Stimulated activated CD4-positive, alpha-beta T cell treated with anti-CD3 and anti-CD28 coated beads, Interleukin-1b, Interleukin-23, amount 100 ng/mL, for 1 hour (primary cell): ENCODE measurements around the gene STMN3.
A peak's percentile ranks its signal among the peaks of the same experiment; 100 is the strongest.

Experiments
- DNase-seq, 2 donors: peaks; one replicate each; pipeline ENCODE4 v3.0.0-alpha.2; 2020; ENCODE audit warnings: low read depth in 2 of 2

Gene STMN3

DNA sequence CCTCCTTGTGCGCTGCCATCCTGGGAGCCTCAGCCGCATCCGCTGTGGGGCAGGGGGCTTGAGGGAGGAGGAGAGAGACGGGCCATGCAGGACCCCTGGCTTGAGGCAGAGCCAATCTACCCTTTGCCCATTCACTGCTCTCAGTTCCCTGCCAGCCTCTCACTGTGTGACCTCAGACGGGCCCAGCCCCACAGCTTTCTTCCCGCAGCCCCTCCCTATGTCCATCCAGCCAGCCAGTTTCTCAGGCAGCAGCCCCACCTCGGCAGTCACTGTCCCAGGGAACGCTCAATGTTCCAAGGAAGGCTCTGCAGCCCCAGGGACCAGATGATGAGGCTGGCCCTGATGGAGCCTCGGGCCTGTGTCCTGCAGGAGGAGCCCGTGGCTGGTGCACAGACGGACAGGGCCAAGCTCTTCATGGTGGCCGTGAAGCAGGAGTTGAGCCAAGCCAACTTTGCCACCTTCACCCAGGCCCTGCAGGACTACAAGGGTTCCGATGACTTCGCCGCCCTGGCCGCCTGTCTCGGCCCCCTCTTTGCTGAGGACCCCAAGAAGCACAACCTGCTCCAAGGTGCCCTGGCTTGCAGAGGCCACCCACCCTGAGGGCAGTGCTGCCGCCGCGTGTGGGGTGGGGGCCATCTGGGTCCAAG, 39.3 kb upstream of the STMN3 start:
- DNase-seq: no peak

GRCh38 chr20:63691711-63692435, 38.6 kb upstream of the STMN3 start:
- DNase-seq: no peak

DNA sequence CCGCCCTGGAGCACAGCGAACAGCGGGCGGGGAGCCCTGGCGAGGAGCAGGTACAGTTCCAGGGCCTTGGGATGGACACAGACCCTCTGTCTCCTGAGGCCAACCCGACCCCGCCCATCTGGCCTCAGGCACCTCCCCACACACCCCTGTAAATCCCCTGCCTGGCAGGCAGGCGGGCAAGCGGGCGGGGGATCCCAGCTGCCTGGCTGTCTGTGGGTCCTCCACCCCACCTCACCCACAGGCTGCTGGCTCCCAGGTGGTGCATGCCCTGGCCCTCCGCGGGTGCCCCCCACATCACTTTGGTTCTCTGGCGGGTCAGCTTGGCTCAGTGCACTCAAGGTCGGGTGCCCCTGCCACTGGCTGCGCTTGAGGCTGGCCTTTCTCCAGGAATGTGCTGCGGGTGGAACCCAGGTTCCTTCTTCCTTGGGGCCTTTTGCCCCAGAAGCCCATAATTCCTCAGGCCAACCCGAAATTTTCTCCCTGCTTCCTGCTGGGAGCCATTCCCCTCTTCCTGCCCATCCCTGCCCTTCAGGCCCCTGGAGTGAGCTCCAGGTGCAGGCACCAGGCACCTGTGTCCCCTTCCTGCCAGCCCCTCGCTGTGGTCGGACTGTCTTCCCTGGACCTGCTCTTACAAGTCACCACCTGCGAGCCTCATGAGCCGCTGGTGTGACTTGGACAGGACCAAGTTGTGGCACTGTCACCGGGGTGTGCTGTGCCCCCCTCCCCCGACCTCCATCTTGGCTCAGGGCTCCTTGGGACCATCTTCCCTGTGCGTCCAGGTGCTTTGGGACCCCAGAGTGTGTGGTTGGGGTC, 37.9 kb upstream of the STMN3 start:
- no peak for DNase-seq

- DNase-seq: no peak
Measured at GRCh38 chr20:63690003-63690897, 37.0 kb upstream of the STMN3 start.

DNA sequence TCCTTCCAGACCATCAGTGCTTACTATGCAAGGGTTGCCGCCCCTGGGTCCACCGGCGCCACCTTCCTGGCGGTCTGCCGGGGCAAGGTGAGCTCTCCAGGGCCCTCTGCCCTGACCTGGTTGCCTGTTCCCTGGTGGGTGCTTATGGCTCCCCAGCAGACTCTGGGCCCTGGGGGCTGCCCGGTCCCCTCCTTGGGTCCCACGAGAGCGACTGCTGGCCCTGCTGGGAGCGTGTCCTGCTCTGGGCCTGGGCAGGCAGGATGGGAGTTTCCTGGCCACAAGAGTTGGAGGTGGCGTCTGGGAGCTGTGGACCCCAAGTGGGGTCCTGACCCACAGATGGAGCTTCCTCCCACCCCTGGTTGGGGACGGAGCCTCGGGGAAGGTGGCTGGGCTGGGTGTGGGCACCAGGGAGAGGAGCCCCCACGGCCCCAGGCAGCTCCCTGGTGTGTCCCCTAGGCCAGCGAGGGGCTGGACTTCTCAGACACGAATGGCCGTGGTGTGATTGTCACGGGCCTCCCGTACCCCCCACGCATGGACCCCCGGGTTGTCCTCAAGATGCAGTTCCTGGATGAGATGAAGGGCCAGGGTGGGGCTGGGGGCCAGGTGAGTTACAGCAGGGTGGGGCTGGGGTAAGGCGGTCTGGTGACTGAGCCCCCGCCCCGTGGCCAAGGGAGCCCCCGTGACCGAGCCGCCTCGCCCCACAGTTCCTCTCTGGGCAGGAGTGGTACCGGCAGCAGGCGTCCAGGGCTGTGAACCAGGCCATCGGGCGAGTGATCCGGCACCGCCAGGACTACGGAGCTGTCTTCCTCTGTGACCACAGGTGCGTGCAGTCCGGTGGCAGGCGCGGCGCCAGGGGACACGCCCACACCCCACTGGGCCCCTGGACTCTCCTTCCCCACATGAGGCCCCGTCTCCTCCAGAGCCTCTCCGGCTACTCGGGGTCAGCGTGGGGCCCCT, 36.1 kb upstream of the STMN3 start:
- DNase-seq: no peak

GRCh38 chr20:63688228-63689045, 35.2 kb upstream of the STMN3 start:
- no peak for DNase-seq

GRCh38 chr20:63687419-63688178, 34.4 kb upstream of the STMN3 start:
- no peak for DNase-seq

DNA sequence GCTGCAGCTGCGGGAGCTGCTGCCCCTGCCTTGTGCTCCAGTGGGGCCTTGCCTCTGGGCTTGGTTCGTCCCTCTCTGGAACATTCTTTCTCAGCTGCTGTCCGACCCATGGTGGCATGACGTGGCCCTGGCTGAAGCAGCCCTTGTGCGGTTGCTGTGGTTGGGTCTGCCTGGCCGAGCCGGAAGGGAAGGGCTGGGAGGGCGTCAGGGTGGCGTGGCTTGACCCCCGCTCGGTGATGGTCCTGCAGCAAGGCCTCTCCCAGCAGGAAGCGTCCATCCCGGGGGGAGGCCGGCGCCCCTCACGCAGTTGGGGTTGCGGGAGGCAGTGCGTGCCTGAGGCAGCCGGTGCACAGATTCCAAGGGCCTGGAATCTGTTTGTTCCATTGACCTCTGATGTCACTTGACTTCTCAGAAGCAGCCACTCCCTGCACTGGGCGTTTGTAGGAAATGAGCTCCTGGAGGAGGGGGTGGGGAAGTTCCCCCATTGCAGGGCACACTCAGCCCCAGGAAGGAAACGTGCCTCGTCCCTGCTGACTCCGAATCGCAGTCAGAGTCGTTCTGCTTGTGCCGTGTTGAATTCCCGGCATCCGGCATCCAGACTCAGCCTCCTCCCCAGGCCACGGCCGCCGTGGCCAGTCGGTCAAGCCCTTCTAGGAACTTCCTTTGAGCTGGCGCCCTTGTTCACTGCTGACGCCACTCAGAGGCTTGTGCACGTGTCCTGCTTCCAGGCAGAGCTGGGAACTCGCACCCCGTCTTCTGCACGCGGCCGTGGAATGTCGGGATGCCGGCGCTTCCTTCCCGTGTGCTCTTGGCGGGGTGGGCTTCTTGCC, 33.5 kb upstream of the STMN3 start:
- DNase-seq: peak in 1 of 2 donors; percentile 35

- no peak for DNase-seq
Measured at GRCh38 chr20:63686094-63686491, 32.9 kb upstream of the STMN3 start.

- DNase-seq: no peak
Measured at GRCh38 chr20:63685269-63686026, 32.2 kb upstream of the STMN3 start.

DNA sequence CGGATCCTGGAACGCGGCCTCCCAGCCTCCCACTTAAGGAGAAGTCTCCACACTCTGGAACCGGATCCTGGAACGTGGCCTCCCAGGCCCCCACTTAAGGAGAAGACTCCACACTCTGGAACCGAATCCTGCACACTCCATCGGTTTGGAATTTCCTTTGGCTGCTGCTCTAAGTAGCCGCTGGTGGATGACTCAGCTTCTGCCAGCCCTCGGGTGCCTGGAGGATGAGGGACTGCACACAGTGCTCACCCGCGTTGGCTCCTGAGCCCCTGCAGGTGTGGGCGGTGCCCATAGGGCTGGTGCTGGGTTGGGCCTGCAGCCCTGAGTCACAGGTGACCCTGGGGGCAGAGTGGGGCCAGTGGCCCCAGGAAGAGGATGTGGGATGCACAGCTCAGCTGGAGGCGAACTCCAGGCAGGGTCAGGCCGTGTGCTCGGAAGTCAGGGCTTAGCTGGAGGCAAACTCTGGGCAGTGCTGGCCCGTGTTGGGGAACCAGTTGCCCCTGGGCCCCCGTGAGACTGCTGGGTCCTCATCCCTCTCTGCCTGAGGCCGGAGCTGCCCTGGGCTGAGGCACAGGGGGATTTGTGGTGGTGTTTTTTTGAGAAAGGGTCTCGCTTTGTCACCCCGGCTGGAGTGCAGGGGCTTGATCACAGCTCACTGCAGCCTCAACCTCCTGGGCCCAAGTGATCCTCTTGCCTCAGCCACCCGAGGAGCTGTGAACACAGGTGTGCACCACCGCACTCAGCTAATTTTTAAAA, 29.3 kb upstream of the STMN3 start:
- no peak for DNase-seq

GRCh38 chr20:63681609-63682142, 28.5 kb upstream of the STMN3 start:
- DNase-seq: no peak

DNA sequence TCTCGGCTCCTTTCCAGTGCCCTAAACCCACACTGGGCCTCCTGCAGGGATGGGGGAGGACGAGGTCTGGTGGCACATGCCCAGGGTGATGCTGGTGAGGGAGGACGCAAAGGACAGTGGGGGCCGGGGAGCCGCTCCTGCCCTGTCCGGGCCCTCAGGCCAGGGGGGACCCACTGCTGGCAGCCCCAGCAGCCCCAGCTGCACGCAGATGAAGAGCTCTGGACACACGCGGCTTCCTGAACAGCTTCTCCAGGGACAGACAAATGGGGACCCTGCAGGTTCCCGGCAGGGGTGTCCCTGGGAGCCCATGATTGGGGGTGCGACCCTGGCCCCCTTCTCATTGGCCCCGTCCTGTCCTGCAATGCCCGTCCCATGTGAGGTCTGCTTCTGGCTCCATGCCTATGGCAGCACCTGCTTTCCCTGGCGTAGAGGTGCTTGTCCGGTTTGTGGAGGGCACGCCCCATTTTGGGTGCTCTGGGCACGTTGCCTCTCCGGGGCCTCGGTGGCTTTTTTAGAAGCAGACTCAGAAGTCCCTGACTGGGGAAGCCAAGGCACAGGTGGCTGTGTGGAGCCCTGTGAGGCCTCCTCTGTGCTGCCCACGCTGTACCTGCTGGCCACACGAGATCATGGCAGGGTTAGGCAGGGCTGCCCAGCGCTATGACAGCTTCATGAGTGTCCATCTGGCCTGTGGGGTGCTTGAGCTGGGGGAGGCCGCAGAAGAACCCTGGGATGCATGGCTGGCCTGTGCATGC, 27.8 kb upstream of the STMN3 start:
- DNase-seq: no peak

GRCh38 chr20:63680427-63680826, 27.2 kb upstream of the STMN3 start:
- DNase-seq: no peak

GRCh38 chr20:63679799-63680305, 26.6 kb upstream of the STMN3 start:
- DNase-seq: no peak
